Retinal pigment epithelial cell (primary cell): Measurements from ENCODE around the gene PLD6.
A peak's percentile ranks its signal among the peaks of the same experiment; 100 is the strongest.

Experiments used
- DNase-seq: peaks from one replicate; pipeline ENCODE4 v3.0.0-alpha.2; 2010; ENCODE audit warnings: low read depth
- H3K4me3 ChIP-seq: 2 replicates; pipeline ENCODE4 v1.5.1; 2011; ENCODE audit warnings: mild to moderate bottlenecking, low read length, control low read depth, moderate library complexity
- CTCF ChIP-seq: conservative IDR thresholded peaks from 2 replicates; pipeline ENCODE4 v1.5.1; 2011; ENCODE audit warnings: low read depth, low read length, control low read depth, inconsistent platforms

Gene PLD6

GRCh38 chr17:17242246-17242645 is 36.1 kb upstream of the PLD6 start:
- no peak for DNase-seq
- TF ChIP-seq CTCF: no peak
- H3K4me3 ChIP-seq: no peak overlapping the region

- DNase-seq: no peak
- TF ChIP-seq CTCF: no peak
- H3K4me3 ChIP-seq: no peak overlapping the region
Measured at GRCh38 chr17:17241656-17242055, 35.5 kb upstream of the PLD6 start.

- DNase-seq: no peak
- H3K4me3 ChIP-seq: no peak overlapping the region
- no peak for TF ChIP-seq CTCF
Measured at GRCh38 chr17:17239832-17240231, 33.7 kb upstream of the PLD6 start.

GRCh38 chr17:17237026-17237799 is 31.1 kb upstream of the PLD6 start, which contains the start of gene FLCN:
Gene FLCN (minus strand): TSS chr17:17237168. CDS start chr17:17228137, 9,031 bp downstream.
- peak; percentile 51 for DNase-seq
- H3K4me3 ChIP-seq: peak within 1 kb of the TSS; percentile 59
- TF ChIP-seq CTCF: no peak

- TF ChIP-seq CTCF: no peak
- DNase-seq: no peak
- H3K4me3 ChIP-seq: peak overlapping the region; percentile 59
Measured at GRCh38 chr17:17236295-17237025, 30.3 kb upstream of the PLD6 start.

GRCh38 chr17:17235212-17236174 is 29.4 kb upstream of the PLD6 start:
- TF ChIP-seq CTCF: no peak
- peak overlapping the region; percentile 59 for H3K4me3 ChIP-seq
- peak; percentile 22 for DNase-seq
